Right atrium auricular region (tissue), 2 donors: ENCODE measurements around the gene SLC35E3. TPM values are rescaled to one million over a fixed set of nuclear protein-coding genes. Genes with fewer than 3 reads are reported as not detected.

Experiments
- DNase-seq: peaks from one replicate; pipeline ENCODE4 v3.0.0-alpha.2; 2019; ENCODE audit warnings: low spot score
- H3K27ac ChIP-seq, 2 donors: fragments of 200-600 bp; sonication (generic); 1 replicate in 1 of 2; 2 replicates in 1 of 2; pipeline ENCODE4 v1.5.1; 2016 to 2019
- H3K27me3 ChIP-seq, 2 donors: fragments of 200-600 bp; sonication (generic); one replicate each; pipeline versions ENCODE4 v1.5.1 to v1.6.0; 2017 to 2019
- H3K36me3 ChIP-seq: fragments of 200-600 bp; sonication (generic); one replicate; pipeline ENCODE4 v1.5.1; 2016
- H3K4me1 ChIP-seq, 2 donors: fragments of 200-600 bp; sonication (generic); one replicate each; pipeline versions ENCODE4 v1.5.1 to v1.6.0; 2017 to 2019
- H3K4me3 ChIP-seq, 2 donors: fragments of 200-600 bp; sonication (generic); 1 replicate in 1 of 2; 2 replicates in 1 of 2; pipeline ENCODE4 v1.5.1; 2017 to 2019; ENCODE audit warnings: mild to moderate bottlenecking in 1 of 2, moderate library complexity in 1 of 2
- H3K9me3 ChIP-seq, 2 donors: fragments of 200-600 bp; sonication (generic); one replicate each; pipeline ENCODE4 v1.5.1; 2019
- total RNA-seq, 2 donors: library from RNA; depleted of rRNA; stranded (reverse); fragments of >200 nt; gene quantifications; one replicate each; pipeline ENCODE4 v1.1.0, GENCODE V29; 2016
- TF ChIP-seq, protein P1 (sequence below), 2 donors: fragments of 200-600 bp; sonication (generic); IDR thresholded peaks; one replicate each; pipeline ENCODE4 v1.5.1; 2019; ENCODE audit warnings: antibody characterized with exemption in 2 of 2

Gene SLC35E3
- total RNA-seq, 2 donors from 2014 or later = 2.3 to 3.1 TPM

DNA sequence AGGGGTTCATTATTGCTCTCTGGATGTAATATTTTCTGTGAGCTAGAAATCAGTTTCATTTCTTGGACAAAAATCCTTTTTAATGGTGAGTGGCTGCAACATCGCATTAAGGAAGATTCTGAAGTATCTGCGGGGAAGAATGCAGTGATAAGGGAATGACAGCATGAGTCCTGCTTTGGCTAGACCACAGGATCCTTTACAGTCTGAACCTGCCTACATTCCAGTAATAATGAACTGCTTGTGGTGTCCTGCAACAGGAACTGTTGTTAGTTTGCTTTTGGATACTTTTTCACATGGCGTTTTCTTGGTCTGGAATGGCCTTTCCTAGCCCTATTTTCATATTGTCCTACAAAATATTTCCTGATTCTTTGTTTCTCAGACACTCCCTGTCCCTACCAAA, 77.7 kb downstream of the SLC35E3 start:
- no peak overlapping the region for H3K4me3 ChIP-seq
- no peak for DNase-seq
- TF ChIP-seq, protein P1, sequence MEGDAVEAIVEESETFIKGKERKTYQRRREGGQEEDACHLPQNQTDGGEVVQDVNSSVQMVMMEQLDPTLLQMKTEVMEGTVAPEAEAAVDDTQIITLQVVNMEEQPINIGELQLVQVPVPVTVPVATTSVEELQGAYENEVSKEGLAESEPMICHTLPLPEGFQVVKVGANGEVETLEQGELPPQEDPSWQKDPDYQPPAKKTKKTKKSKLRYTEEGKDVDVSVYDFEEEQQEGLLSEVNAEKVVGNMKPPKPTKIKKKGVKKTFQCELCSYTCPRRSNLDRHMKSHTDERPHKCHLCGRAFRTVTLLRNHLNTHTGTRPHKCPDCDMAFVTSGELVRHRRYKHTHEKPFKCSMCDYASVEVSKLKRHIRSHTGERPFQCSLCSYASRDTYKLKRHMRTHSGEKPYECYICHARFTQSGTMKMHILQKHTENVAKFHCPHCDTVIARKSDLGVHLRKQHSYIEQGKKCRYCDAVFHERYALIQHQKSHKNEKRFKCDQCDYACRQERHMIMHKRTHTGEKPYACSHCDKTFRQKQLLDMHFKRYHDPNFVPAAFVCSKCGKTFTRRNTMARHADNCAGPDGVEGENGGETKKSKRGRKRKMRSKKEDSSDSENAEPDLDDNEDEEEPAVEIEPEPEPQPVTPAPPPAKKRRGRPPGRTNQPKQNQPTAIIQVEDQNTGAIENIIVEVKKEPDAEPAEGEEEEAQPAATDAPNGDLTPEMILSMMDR (IDR thresholded peaks at IDR 0.05) = no peak
- H3K4me1 ChIP-seq = peaks cover 0 to 6% of the 10 kb centered on the region in 2 donors
- no peaks in the 10 kb centered on the region for H3K9me3 ChIP-seq
- H3K27me3 ChIP-seq = no peaks in the 10 kb centered on the region
- peaks cover 82% of the 10 kb centered on the region for H3K36me3 ChIP-seq
- no peak overlapping the region for H3K27ac ChIP-seq

DNA sequence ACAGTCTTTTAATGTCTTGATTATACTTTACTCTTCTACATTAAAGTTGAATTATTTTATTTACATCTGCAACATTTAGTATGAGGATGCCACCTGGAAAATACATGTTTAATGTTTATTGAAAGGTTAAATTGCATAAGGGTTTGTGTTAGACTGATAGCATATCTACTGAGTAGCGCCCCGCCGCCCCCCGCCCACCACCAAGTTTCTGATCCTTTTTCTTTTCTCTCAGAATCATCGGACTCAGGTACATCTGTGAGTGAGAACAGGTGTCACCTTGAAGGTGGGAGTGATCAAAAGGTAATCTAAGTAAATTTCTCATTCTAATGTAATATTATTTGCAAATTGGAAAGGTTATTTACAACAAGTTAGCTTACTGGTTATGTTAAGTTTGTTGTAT, 78.2 kb downstream of the SLC35E3 start:
- H3K36me3 ChIP-seq = peaks cover 81% of the 10 kb centered on the region
- H3K4me1 ChIP-seq = peaks cover 0 to 6% of the 10 kb centered on the region in 2 donors
- TF ChIP-seq, protein P1 (IDR thresholded peaks at IDR 0.05) = no peak
- no peak overlapping the region for H3K4me3 ChIP-seq
- H3K27me3 ChIP-seq = no peaks in the 10 kb centered on the region
- DNase-seq = no peak
- H3K9me3 ChIP-seq = no peaks in the 10 kb centered on the region
- no peak overlapping the region for H3K27ac ChIP-seq

DNA sequence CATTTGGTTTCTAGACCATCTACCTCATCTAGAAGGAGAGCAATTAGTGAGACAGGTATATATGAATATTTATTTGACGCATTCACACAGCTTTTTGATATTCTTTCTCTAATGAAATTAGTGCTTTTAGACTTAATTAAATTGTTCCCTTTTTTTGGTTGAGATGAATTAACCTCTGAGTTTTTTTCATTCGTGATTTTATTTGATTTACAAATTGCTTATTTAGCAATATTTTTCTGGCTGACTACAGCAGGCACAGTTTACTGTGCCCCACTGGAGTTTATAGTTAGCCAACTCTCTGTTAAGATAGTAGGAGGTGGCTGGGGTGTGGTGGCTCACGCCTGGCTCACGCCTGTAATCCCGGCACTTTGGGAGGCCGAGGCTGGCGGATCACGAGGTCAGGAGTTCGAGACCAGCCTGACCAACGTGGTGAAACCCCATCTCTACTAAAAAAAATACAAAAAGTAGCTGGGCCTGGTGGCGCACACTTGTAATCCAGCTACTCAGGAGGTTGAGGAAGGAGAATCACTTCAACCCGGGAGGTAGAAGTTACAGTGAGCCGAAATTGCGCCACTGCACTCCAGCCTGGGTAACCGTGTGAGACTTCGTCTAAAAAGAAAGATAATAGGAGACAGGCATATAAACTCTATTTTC, 78.7 kb downstream of the SLC35E3 start:
- Histone ChIP-seq H3K4me3 (no peak overlapping the region), H3K4me1 (peaks cover 0 to 6% of the 10 kb centered on the region in 2 donors), H3K27ac (no peak overlapping the region), H3K36me3 (peaks cover 77% of the 10 kb centered on the region), H3K9me3 (no peaks in the 10 kb centered on the region), H3K27me3 (no peaks in the 10 kb centered on the region)
- DNase-seq = no peak
- TF ChIP-seq, protein P1 (IDR thresholded peaks at IDR 0.05) = no peak

DNA sequence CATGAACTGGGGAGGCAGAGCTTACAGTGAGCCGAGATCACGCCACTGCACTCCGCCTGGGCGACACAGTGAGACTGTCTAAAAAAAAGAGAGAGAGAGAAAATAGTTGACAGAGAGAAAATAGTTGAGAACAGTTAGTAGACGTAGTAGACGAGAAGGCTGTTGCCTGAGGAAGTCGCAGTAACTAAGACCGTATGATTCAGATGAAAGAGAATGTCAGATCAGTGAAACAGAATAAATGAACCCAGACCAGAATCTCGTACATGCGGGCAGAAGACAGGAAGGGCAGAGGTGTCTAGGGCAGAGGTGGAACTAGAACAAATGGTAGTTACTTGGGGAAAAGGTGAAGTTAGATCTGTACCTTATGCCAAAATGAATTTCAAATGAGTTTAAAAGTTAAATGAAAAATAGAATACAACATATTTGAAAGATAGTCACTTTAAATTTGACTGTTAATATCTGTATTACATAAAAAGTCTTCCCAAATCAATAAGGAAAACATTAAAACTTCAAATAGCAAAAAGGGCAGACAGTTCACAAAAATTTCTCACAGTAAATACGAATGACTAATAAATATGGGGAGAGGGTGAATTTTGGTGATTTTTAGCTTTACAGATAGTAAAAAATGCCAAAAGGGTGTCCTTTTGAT, 79.7 kb downstream of the SLC35E3 start:
- Histone ChIP-seq H3K36me3 (peaks cover 73% of the 10 kb centered on the region), H3K27me3 (no peaks in the 10 kb centered on the region), H3K4me1 (peaks cover 0 to 6% of the 10 kb centered on the region in 2 donors), H3K4me3 (no peak overlapping the region), H3K27ac (no peak overlapping the region), H3K9me3 (no peaks in the 10 kb centered on the region)
- no peak for DNase-seq
- TF ChIP-seq, protein P1 (IDR thresholded peaks at IDR 0.05) = no peak

DNA sequence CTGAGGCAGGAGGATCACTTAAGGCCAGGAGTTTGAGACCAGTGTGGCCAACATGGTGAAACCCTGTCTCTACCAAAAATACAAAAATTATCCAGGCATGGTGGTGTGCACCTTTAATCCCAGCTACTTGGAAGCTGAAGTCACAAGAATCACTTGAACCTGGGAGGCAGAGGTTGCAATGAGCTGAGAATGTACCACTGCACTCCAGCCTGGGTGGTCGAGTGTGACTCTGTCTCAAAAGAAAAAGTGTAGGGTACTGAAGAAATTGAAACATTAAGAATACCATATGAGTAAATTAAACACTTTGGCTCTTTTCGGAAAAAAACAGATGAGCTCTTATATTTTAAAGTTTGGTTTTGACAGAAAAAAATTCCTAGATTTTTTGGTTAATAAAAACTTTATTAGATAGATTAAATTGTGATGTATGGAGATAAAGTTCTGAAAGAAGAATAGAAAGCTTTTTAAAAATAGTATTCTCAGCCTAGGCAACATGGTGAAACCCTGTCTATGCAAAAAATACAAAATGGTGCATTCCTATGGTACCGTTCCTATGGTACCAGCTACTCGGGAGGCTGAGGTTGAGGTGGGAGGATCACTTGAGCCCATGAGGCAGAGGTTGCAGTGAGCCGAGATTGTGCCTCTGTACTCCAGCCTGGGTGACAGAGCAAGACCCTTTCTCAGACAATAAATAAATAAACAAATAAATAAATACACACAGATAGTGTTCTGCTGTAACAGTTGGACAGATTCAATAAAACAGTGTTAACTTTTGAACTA, 82.1 kb downstream of the SLC35E3 start:
- Histone ChIP-seq H3K4me3 (no peak overlapping the region), H3K9me3 (no peaks in the 10 kb centered on the region), H3K27ac (no peak overlapping the region), H3K4me1 (peaks cover 0 to 6% of the 10 kb centered on the region in 2 donors), H3K36me3 (peaks cover 70% of the 10 kb centered on the region), H3K27me3 (no peaks in the 10 kb centered on the region)
- no peak for DNase-seq
- TF ChIP-seq, protein P1 (IDR thresholded peaks at IDR 0.05) = no peak
